ENCODE measurements around the gene ZNF460.

DNA sequence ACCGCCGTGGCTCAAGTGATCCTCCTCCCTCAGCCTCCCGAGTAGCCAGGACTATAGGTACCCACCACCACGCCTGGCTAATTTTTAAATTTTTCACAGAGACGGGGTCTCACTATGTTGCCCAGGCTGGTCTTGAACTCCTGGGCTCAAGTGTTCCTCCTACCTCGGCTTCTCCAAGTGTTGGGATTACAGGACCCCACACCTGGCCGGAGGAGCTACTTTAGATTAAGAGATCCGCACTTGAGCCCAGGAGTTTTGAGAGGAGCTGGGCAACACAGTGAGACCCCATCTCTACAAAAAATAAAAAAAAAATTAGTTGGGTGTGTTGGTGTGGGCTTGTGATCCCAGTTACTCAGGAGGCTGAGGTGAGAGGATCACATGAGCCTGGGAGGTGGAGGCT, 9.0 kb upstream of the ZNF460 start:
- TF ChIP-seq POLR2A (IDR thresholded peaks at IDR 0.05) = no peak
- TF ChIP-seq, protein P1, sequence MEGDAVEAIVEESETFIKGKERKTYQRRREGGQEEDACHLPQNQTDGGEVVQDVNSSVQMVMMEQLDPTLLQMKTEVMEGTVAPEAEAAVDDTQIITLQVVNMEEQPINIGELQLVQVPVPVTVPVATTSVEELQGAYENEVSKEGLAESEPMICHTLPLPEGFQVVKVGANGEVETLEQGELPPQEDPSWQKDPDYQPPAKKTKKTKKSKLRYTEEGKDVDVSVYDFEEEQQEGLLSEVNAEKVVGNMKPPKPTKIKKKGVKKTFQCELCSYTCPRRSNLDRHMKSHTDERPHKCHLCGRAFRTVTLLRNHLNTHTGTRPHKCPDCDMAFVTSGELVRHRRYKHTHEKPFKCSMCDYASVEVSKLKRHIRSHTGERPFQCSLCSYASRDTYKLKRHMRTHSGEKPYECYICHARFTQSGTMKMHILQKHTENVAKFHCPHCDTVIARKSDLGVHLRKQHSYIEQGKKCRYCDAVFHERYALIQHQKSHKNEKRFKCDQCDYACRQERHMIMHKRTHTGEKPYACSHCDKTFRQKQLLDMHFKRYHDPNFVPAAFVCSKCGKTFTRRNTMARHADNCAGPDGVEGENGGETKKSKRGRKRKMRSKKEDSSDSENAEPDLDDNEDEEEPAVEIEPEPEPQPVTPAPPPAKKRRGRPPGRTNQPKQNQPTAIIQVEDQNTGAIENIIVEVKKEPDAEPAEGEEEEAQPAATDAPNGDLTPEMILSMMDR (IDR thresholded peaks at IDR 0.05) = no peak

Data from transverse colon (tissue), 3 donors.